CMK (cell line): Measurements from ENCODE around the gene RPL6.
"Not testable (repeated sequence)": the region's sequence is repeated elsewhere in the genome, so short reads cannot be mapped to it uniquely, and the experiment has no call there.

Source experiments
- DNase-seq: peaks from one replicate; pipeline ENCODE4 v3.0.0-alpha.2; 2010; ENCODE audit warnings: low read depth

The RPL6 gene

GRCh38 chr12:112409064-112409905 is at the start of gene RPL6:
TSS of gene RPL6 (minus strand) at chr12:112409605. CDS start at chr12:112408656, 949 bp downstream.
- peak; percentile 91 for DNase-seq

- no peak for DNase-seq
Measured at GRCh38 chr12:112458751-112459150, 49.3 kb upstream of the RPL6 start.

GRCh38 chr12:112458330-112458729 is 48.9 kb upstream of the RPL6 start:
- no peak for DNase-seq

DNA sequence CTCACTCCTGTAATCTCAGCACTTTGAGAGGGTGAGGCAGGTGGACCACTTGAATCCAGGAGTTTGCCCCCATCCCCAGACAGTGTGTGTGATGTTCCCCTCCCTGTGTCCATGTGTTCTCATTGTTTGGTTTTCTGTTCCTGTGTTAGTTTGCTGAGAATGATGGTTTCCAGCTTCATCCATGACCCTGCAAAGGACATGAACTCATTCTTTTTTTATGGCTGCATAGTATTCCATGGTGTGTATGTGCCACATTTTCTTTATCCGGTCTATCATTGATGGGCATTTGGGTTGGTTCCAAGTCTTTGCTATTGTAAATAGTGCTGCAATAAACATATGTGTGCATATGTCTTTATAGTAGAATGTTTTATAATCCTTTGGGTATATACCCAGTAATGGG is 47.7 kb upstream of the RPL6 start:
- not testable (repeated sequence) for DNase-seq

- DNase-seq: no peak
Measured at GRCh38 chr12:112456029-112456428, 46.6 kb upstream of the RPL6 start.

DNA sequence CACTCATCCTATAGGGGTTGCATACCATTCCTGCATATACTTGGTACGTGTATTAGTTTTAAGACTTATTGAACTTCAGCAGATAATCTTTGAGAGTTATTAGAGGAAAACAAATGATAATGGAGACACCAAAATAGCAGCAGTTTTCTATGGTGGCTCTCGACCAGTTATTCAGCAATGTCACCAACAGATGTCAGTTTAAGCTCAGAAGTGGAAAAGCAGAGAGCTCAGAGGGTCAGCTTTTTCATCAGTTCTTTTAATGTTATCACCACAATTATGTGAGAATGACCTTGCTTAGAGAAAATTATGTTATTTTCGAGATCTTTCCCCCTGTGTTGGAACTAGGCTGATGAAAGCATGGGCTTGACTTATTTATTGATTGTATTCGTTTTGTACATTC is 41.3 kb upstream of the RPL6 start:
- no peak for DNase-seq

- DNase-seq: not testable (repeated sequence)
Measured at GRCh38 chr12:112448165-112448564, 38.8 kb upstream of the RPL6 start.

- no peak for DNase-seq
Measured at GRCh38 chr12:112447106-112447505, 37.7 kb upstream of the RPL6 start.

- no peak for DNase-seq
Measured at GRCh38 chr12:112446008-112446725, 36.8 kb upstream of the RPL6 start.

DNA sequence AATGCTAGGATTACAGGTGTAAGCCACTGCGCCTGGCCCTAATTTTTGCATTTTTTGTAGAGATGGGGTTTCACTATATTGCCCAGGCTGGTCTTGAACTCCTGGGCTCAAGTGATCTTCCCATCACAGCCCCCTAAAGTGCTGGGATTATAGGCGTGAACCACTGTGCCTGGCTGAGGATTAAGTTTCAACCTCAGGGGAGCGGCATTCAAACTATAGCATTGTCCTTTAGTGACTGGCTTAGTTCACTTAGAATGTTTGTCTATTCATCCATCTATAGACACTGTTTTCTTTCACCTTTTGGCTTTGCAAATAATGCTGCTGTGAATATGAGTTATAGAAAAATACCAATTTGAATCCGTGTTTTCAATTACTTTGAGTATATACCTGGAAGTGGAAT is 34.5 kb upstream of the RPL6 start:
- DNase-seq: no peak

- DNase-seq: not testable (repeated sequence)
Measured at GRCh38 chr12:112440653-112441052, 31.2 kb upstream of the RPL6 start.

DNA sequence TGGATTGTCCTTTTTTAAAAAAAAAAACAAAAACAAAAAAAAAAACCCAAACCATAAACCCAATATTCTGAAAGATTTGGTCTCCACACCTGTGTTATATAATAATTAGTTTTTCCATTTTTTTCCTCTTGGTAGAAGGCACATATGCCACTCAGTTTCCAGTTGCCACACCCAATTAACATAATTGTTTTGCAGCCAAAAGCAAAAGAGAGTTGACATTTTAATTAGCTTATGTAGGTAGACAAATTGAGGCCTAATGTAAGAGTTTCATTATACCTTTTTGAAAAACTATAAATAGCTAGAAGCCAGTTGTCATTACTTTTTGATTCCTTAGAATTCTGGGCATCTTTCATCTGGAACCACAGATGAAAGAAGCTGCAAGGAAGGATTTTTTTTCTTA is 30.4 kb upstream of the RPL6 start:
- no peak for DNase-seq

DNA sequence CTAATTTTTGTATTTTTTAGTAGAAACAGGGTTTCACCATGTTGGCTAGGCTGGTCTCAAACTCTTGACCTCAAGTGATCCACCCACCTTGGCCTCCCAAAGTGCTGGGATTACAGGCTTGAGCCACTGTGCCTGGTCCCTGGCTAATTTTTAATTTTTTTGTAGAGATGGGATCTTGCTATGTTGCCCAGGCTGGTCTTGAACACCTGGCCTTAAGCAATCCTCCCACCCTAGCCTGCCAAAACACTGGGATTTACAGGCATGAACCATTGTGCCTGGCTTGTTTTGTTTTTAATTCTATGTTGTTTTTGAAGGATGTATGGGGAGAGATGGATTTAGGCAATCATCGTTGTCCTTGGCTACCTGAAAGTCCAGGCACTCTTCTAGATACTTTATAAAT is 29.2 kb upstream of the RPL6 start:
- DNase-seq: not testable (repeated sequence)

GRCh38 chr12:112433551-112433950 is 24.1 kb upstream of the RPL6 start:
- DNase-seq: no peak

GRCh38 chr12:112431965-112432364 is 22.6 kb upstream of the RPL6 start:
- DNase-seq: no peak

- DNase-seq: no peak
Measured at GRCh38 chr12:112430929-112431328, 21.5 kb upstream of the RPL6 start.

GRCh38 chr12:112427760-112428159 is 18.4 kb upstream of the RPL6 start:
- DNase-seq: no peak

- DNase-seq: no peak
Measured at GRCh38 chr12:112425582-112426382, 16.4 kb upstream of the RPL6 start.

GRCh38 chr12:112424126-112424525 is 14.7 kb upstream of the RPL6 start:
- DNase-seq: no peak

GRCh38 chr12:112422531-112422930 is 13.1 kb upstream of the RPL6 start:
- no peak for DNase-seq

GRCh38 chr12:112421363-112421762 is 12.0 kb upstream of the RPL6 start:
- no peak for DNase-seq

GRCh38 chr12:112420740-112421139 is 11.3 kb upstream of the RPL6 start:
- no peak for DNase-seq
